Activated CD4-positive, alpha-beta T cell treated with anti-CD3 and anti-CD28 coated beads for 36 hours (primary cell): ENCODE data around the gene NFE2L2. TPM values are rescaled to one million over a fixed set of nuclear protein-coding genes. Genes with fewer than 3 reads are reported as not detected.

Experiments used
- ATAC-seq: fragments of 200-7000 bp; cut with Tn5 transposase; one replicate; pipeline ENCODE4 v1.10.0; 2021; ENCODE audit warnings: mild to moderate bottlenecking, moderate library complexity
- CTCF ChIA-PET: fragments of 350-600 bp; sonication (Branson Sonifier 250); formaldehyde crosslinking; loops from one replicate; lab custom pipeline; 2021; ENCODE audit warnings: antibody characterized with exemption; lab: Charles Lee
- POLR2A ChIA-PET: fragments of 350-600 bp; sonication (Branson Sonifier 250); formaldehyde crosslinking; loops from one replicate; lab custom pipeline; 2021; ENCODE audit warnings: antibody characterized with exemption, inconsistent platforms; lab: Charles Lee
- DNase-seq: peaks from one replicate; pipeline ENCODE4 v3.0.0-alpha.2; 2020
- H3K27ac Mint-ChIP-seq: one replicate; pipeline ENCODE4 v1.8.0; 2021; ENCODE audit warnings: mixed read lengths
- H3K27me3 Mint-ChIP-seq: one replicate; pipeline ENCODE4 v1.8.0; 2021; ENCODE audit warnings: mixed read lengths
- H3K36me3 Mint-ChIP-seq: one replicate; pipeline ENCODE4 v1.8.0; 2021; ENCODE audit warnings: low read depth, mixed read lengths
- H3K4me1 Mint-ChIP-seq: one replicate; pipeline ENCODE4 v1.8.0; 2021; ENCODE audit warnings: mixed read lengths
- H3K4me3 Mint-ChIP-seq: one replicate; pipeline ENCODE4 v1.8.0; 2021; ENCODE audit warnings: mild to moderate bottlenecking, moderate library complexity, mixed read lengths
- H3K9me3 Mint-ChIP-seq: one replicate; pipeline ENCODE4 v1.8.0; 2021; ENCODE audit warnings: low read depth, mixed read lengths
- intact Hi-C, 2 experiments: fragments of 100-400 bp; cut with DNase I in 1 of 2; cut with micrococcal nuclease in 1 of 2; formaldehyde crosslinking; loops; one replicate each; pipeline versions ENCODE4 v1.14.2 to v1.15.1; 2022 to 2024; cut with DNase I, micrococcal nuclease
- microRNA-seq: library from miRNA; unstranded; fragments of <30 nt; microRNA quantifications from one replicate; pipeline ENCODE4 v1.2.0, GENCODE V29; 2021; ENCODE audit warnings: borderline replicate concordance
- total RNA-seq, 2 experiments: library from RNA; stranded (reverse); gene quantifications; one replicate each; pipeline ENCODE4 v1.2.3, GENCODE V29; 2021

The NFE2L2 gene
- total RNA-seq, 2 experiments from 2014 or later, result 56.6 to 81.5 TPM

DNA sequence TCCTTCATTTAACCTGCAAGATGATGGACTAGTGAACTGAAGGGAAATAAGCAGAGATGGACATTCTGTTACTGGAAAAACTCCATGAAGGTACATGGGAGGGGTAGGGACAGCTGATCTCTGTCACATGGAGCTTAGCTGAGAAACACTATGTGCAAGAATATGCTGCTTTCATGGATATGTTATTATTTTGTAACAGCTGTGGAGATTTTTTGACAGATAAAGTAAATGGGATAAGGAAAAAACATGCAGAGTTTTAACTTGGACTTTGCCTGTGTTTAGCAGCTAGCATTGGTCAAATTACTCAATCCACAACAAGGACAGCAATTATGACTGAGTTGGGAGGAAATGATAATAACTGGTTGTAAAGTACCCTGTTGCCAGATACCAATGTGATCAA is 80.7 kb downstream of the NFE2L2 start:
- Mint-ChIP-seq H3K27me3 (no peaks in the 10 kb centered on the region), H3K9me3 (no peaks in the 10 kb centered on the region), H3K36me3 (no peaks in the 10 kb centered on the region), H3K4me1 (no peaks in the 10 kb centered on the region), H3K4me3 (no peak overlapping the region), H3K27ac (no peak overlapping the region)
- no peak for DNase-seq
- ChIA-PET POLR2A (no interaction called here), CTCF (interaction anchor here (1.0 kb wide), 1 partner anchor 260 kb away, joined by 3 read pairs; no protein-coding TSS in a partner anchor)
- intact Hi-C loops, result no loop called here
- no peak for ATAC-seq

Small RNA genes within 50 kb of the gene (microRNA-seq; reads per million reads assigned to microRNA genes)
- gene MIR3128 (not detected), gene MIR6512 (not detected)

Other genes starting within 250 kb of the NFE2L2 start
- 100 to 1,000 TPM; 200 to 290 TPM for gene HNRNPA3, start 51.9 kb downstream of the NFE2L2 start, total RNA-seq
- 10 to 100 TPM; 58.7 to 67.3 TPM for gene AGPS, start 128.0 kb upstream of the NFE2L2 start, total RNA-seq